ES-I3 (cell line): ENCODE results near the gene CEP295NL.
A peak's percentile ranks its signal among the peaks of the same experiment; 100 is the strongest.
"Not testable (repeated sequence)": the region's sequence is repeated elsewhere in the genome, so short reads cannot be mapped to it uniquely, and the experiment has no call there.

Source experiments
- H3K36me3 ChIP-seq: 2 replicates; pipeline ENCODE4 v1.6.1; 2013; ENCODE audit warnings: mild to moderate bottlenecking, low read length, control low read depth, moderate library complexity; ENCODE audit not compliant: insufficient read depth
- H3K4me1 ChIP-seq: 2 replicates; pipeline ENCODE4 v1.6.1; 2013; ENCODE audit warnings: mild to moderate bottlenecking, control low read depth, low read length; ENCODE audit not compliant: insufficient read depth
- H3K9ac ChIP-seq: 2 replicates; pipeline ENCODE4 v1.6.1; 2013; ENCODE audit warnings: low read depth, mild to moderate bottlenecking, low read length, moderate library complexity
- H3K9me3 ChIP-seq: 2 replicates; pipeline ENCODE4 v1.6.1; 2013; ENCODE audit warnings: mild to moderate bottlenecking, low read length, moderate library complexity; ENCODE audit not compliant: control insufficient read depth, insufficient read depth

Gene CEP295NL

GRCh38 chr17:78892062-78892456 lies 10.9 kb downstream of the CEP295NL start:
- Histone ChIP-seq H3K9ac (no peak overlapping the region), H3K4me1 (no peaks in the 10 kb centered on the region; the same call in 1 of the 2 replicates), H3K9me3 (no peaks in the 10 kb centered on the region), H3K36me3 (no peaks in the 10 kb centered on the region)

GRCh38 chr17:78891406-78892061 lies 11.5 kb downstream of the CEP295NL start:
- Histone ChIP-seq H3K36me3 (no peaks in the 10 kb centered on the region), H3K9me3 (no peaks in the 10 kb centered on the region), H3K9ac (no peak overlapping the region), H3K4me1 (no peaks in the 10 kb centered on the region; the same call in 1 of the 2 replicates)

GRCh38 chr17:78890498-78890897 lies 12.5 kb downstream of the CEP295NL start:
- Histone ChIP-seq H3K9me3 (no peaks in the 10 kb centered on the region), H3K36me3 (no peaks in the 10 kb centered on the region), H3K4me1 (no peaks in the 10 kb centered on the region; the same call in 1 of the 2 replicates), H3K9ac (no peak overlapping the region)

GRCh38 chr17:78890096-78890495 lies 12.9 kb downstream of the CEP295NL start:
- H3K9ac ChIP-seq, H3K4me1 ChIP-seq: not testable (repeated sequence)

GRCh38 chr17:78889531-78889930 lies 13.5 kb downstream of the CEP295NL start:
- H3K36me3 ChIP-seq, result no peaks in the 10 kb centered on the region
- H3K4me1 ChIP-seq, result peaks cover 7% of the 10 kb centered on the region; the same call in 1 of the 2 replicates
- H3K9me3 ChIP-seq, result no peaks in the 10 kb centered on the region
- no peak overlapping the region for H3K9ac ChIP-seq

More at GRCh38 chr17:78890096-78890495, 12.9 kb downstream of the CEP295NL start:
- not testable (repeated sequence) for H3K9me3 ChIP-seq, H3K36me3 ChIP-seq

GRCh38 chr17:78888941-78889518 lies 14.0 kb downstream of the CEP295NL start:
- Histone ChIP-seq H3K9me3 (no peaks in the 10 kb centered on the region), H3K9ac (no peak overlapping the region), H3K4me1 (peaks cover 12% of the 10 kb centered on the region; the same call in 1 of the 2 replicates), H3K36me3 (no peaks in the 10 kb centered on the region)

GRCh38 chr17:78886954-78887353 lies 16.0 kb downstream of the CEP295NL start:
- Histone ChIP-seq H3K36me3 (no peaks in the 10 kb centered on the region), H3K4me1 (peaks cover 27% of the 10 kb centered on the region; the same call in 1 of the 2 replicates), H3K9me3 (no peaks in the 10 kb centered on the region), H3K9ac (no peak overlapping the region)

- Histone ChIP-seq H3K9ac (no peak overlapping the region), H3K9me3 (no peaks in the 10 kb centered on the region), H3K4me1 (peaks cover 27% of the 10 kb centered on the region; the same call in 1 of the 2 replicates), H3K36me3 (no peaks in the 10 kb centered on the region)
Observed at GRCh38 chr17:78885956-78886355, 17.0 kb downstream of the CEP295NL start.

- H3K9me3 ChIP-seq, result no peaks in the 10 kb centered on the region
- peaks cover 29% of the 10 kb centered on the region; the same call in 1 of the 2 replicates for H3K4me1 ChIP-seq
- no peak overlapping the region for H3K9ac ChIP-seq
- H3K36me3 ChIP-seq, result no peaks in the 10 kb centered on the region
Observed at GRCh38 chr17:78884876-78885667, 17.9 kb downstream of the CEP295NL start.

- H3K36me3 ChIP-seq, result no peaks in the 10 kb centered on the region
- no peaks in the 10 kb centered on the region for H3K9me3 ChIP-seq
- H3K4me1 ChIP-seq, result peaks cover 35% of the 10 kb centered on the region
- peak overlapping the region; percentile 34 for H3K9ac ChIP-seq
Observed at GRCh38 chr17:78884148-78884825, 18.7 kb downstream of the CEP295NL start.

GRCh38 chr17:78883533-78884131 lies 19.4 kb downstream of the CEP295NL start:
- H3K36me3 ChIP-seq, result no peaks in the 10 kb centered on the region
- peak overlapping the region; percentile 34 for H3K9ac ChIP-seq
- H3K4me1 ChIP-seq, result peaks cover 40% of the 10 kb centered on the region
- H3K9me3 ChIP-seq, result no peaks in the 10 kb centered on the region

- peaks cover 40% of the 10 kb centered on the region for H3K4me1 ChIP-seq
- H3K9ac ChIP-seq, result peak overlapping the region; percentile 0; the same call in 1 of the 2 replicates
- H3K36me3 ChIP-seq, result no peaks in the 10 kb centered on the region
- no peaks in the 10 kb centered on the region for H3K9me3 ChIP-seq
Observed at GRCh38 chr17:78883089-78883532, 19.9 kb downstream of the CEP295NL start.

- peak overlapping the region; percentile 0; the same call in 1 of the 2 replicates for H3K9ac ChIP-seq
- H3K4me1 ChIP-seq, result peaks cover 40% of the 10 kb centered on the region
- no peaks in the 10 kb centered on the region for H3K9me3 ChIP-seq
- no peaks in the 10 kb centered on the region for H3K36me3 ChIP-seq
Observed at GRCh38 chr17:78882540-78883088, 20.4 kb downstream of the CEP295NL start.
